ENCODE measurements around the gene TMEM42.
"Not testable (repeated sequence)": the region's sequence is repeated elsewhere in the genome, so short reads cannot be mapped to it uniquely, and the experiment has no call there.

Gene TMEM42

DNA sequence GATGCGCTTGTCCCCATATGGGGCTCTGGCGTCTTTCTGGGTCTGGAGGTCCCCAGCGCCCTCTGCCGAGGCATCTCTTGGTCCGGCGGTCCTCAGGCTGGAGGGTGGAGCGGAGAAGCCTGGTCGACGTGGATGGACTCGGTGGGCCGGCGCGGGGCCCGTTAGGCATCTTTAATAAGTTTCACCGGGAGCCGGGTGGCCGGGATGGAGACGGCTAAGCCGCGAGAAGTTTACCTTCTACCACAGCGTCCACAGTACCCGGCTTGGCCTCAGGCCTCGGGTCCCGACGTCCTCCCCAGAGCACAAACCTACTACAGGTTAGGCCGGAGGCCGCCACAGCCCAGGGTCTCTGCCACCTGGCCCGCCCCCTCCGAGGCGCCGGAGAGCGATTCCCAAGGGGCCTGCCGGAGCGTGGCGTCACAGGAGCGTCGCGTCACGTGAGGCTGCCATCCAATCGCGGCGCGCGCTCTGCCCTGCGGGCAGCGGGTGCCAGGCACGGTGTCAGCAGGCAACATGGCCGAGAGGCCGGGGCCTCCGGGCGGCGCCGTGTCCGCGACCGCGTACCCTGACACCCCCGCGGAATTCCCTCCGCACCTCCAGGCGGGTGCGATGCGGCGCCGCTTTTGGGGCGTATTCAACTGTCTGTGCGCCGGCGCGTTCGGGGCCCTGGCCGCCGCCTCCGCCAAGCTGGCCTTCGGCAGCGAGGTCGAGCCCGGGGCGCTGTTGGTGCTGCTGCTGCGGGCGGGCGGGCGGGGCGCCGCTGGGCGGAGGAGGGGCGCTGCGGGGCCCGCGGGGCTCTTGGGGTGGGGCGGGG lies at the start of gene TMEM42:
Gene TMEM42, plus strand, starts transcription at position 501 of the 814 bp plus-strand sequence. Its CDS starts 13 bp downstream, at position 514.
- peak; percentile 71 to 79 (median 76) for DNase-seq

DNA sequence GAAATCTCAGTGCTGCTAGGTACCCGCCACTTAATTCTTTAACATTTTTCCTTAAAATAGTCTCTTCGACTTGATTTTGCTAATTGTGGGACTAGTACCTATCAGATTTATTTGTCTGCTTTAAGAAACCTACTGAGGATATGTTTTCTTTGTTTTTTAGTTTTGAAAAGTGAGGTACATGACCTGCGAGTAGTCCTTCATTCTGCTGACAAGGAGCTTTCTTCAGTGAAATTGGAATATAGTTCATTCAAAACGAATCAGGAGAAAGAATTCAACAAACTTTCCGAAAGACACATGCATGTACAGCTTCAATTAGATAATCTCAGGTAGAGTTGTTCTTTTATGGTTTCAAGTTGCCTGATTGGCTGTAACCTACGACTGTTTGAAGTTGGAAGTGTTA lies 47.0 kb upstream of the TMEM42 start:
- DNase-seq, result no peak

DNA sequence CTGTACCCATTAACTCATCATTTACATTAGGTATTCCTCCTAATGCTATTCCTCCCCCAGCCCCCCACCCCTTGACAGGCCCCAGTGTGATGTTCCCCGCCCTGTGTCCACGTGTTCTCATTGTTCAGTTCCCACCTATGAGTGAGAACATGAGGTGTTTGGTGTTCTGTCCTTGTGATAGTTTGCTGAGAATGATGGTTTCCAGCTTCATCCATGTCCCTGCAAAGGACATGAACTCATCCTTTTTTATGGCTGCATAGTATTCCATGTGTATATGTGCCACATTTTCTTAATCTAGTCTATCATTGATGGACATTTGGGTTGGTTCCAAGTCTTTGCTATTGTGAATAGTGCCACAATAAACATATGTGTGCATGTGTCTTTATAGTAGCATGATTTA lies 45.4 kb upstream of the TMEM42 start:
- not testable (repeated sequence) for DNase-seq

GRCh38 chr3:44821206-44821605 lies 40.5 kb upstream of the TMEM42 start:
- not testable (repeated sequence) for DNase-seq

- no peak for DNase-seq
Measured at GRCh38 chr3:44825264-44825925, 36.3 kb upstream of the TMEM42 start.

- no peak for DNase-seq
Measured at GRCh38 chr3:44827196-44827595, 34.5 kb upstream of the TMEM42 start.

GRCh38 chr3:44831232-44831631 lies 30.5 kb upstream of the TMEM42 start:
- DNase-seq, result no peak

DNA sequence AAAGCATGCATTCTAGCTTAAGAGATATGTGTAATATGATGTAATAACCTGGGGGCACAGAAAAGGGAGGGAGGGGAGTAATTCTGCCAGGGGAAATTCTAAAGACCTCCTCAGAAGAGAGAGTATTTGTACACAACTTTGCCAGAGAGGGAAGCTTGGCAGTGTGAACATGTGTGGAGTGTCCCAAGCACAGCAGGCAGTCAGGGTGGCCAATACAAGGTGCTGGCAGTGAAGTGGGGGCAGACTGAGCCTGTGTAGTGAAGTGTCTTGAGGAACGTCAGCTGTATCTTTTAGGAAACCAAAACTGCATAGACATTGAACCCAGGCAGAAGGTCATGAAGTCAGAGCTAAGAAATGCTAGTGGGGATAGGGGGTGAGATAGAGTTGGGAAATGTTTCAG lies 29.7 kb upstream of the TMEM42 start:
- no peak for DNase-seq

DNA sequence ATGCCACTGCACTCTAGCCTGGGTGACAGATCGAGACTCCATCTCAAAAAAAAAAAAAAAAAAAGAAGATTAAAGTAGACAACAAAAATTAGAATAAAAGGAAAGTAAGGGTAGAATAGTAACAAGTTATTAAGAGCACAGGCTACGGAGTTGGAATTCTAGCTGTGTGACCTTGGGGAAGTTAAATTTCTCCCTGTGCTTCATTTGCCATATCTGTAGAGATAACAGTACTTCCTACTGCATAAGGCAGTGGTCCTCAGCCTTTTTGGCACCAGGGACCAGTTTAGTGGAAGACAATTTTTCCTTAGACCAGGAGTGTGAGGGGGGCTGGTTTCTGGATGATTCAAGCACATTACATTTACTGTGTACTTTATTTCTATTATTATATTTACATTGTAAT lies 28.7 kb upstream of the TMEM42 start:
- DNase-seq, result no peak

DNA sequence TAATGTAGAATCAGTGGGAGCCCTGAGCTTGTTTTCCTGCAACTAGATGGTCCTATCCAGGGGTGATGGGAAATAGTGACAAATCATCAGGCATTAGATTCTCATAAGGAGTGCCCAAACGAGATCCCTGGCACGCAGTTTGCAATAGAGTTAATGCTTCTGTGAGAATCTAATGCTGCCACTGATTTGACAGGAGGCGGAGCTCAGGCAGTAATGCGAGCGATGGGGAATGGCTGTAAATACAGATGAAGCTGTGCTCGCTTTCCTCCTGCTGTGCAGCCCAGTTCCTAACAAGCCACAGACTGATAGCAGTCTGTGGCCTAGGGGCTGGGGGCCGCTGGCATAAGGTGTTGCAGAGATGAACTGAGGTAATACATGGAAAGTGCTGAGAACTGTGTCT lies 28.3 kb upstream of the TMEM42 start:
- no peak for DNase-seq

DNA sequence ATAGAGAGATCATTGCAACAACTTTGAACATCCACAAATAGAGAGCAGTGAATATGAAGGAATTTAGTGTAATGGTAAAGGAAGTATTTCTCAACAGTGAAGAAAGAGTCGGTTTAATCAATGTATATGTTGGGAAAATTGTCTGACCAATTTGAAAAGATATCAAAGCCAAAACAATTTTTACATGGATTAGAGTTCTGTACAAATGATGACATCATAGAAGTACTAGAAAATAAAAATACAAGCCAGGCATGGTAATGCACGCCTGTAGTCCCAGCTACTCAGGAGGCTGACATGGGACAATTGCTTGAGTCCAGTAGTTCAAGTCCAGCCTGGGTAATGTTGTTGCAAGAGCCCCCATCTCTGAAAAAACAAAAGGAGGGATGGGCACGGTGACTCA lies 26.0 kb upstream of the TMEM42 start:
- no peak for DNase-seq

DNA sequence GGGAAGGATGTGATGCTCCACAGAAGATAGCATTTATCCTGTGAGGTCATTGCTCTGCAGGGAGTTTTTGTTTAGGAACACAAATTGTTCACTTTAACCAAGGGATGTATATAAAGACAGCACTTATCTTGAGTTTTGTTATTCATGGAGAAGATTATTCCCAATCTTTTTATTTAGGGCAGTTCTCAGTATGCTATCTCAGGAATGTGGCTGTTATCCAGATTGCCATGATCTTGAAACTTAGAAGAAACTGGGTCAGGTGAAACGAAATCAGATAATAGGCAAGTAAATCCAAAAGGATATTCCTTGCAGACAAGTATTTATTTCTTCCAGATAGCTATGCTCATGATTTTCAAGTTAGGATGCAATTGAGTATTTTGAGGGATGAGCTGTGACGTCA lies 19.3 kb upstream of the TMEM42 start:
- DNase-seq, result no peak

GRCh38 chr3:44845528-44846520 lies 15.9 kb upstream of the TMEM42 start:
- DNase-seq, result no peak

- no peak for DNase-seq
Measured at GRCh38 chr3:44848634-44849033, 13.1 kb upstream of the TMEM42 start.

DNA sequence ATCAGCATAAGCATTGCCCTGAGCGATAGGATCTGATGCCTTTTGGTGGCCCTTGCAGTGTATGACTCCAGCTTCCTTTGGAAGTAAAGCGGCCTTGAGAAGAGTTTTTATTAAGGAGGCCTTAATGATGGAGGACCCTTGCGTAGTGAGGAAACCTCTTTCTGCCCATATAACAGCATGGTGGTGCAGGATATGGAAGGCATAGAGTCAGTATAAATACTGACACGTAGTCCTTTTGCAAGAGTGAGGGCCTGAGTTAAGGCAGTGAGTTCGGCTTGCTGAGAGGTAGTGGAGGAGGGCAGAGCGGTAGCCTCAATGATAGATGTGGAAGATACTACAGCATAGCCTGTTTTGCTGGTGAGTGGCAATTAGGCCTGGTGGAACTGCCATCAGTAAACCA lies 5.0 kb upstream of the TMEM42 start:
- DNase-seq, result not testable (repeated sequence)

DNA sequence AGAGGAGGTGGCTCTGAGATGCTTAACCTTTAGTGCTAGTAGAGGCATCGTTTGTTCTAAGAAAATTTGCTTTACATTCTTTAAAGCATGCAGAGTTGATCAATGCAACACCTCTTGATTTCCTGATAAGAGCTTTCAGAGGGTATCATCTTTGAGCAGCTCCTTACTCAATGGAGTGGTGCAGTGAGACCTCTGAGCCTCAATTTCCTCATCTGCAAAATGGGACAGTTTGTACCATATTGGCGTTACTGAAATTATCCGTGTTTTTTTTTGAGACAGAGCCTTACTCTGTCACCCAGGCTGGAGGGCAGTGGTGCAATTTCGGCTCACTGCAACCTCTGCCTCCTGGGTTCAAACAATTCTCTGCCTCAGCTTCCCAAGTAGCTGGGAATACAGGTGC lies 1.6 kb upstream of the TMEM42 start:
- no peak for DNase-seq

GRCh38 chr3:44862226-44862637 lies 520 bp downstream of the TMEM42 start:
- DNase-seq, result no peak

DNA sequence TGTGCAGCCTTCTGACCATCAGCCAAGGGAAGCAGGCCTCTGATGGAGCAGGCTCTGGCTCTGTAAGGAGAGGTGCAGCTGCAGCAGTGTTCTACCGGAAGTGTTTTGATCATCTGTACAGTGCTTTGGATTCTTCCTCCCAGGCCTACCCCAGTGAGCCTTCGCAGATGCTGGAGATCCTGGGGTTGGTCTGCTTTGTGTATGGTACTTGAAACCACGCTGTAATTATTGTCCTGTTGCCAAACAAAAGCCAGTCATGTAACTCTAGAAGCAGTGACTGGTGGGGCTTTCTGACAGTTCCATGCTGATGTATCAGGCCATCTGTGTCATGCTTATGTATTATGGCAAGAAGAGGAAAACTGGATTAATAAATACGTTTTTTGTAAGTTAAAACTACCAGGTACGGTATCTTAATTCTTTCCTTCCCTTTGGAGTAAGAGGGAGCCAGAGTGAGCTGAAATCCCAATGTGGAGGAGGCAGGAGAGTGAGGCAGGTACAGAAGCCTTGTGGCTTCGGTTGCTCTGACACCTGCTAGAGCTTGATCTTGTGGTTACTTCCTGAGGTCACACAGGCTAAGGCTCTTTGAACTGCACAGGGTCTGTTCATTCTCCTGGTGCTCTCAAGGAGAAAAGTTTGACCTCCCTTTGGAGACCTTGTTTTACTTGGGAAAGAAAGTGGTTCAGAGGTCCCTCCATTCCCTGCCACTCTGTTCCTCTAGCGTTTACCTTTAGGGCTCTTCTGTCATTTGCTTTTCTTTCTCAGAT lies 3.7 kb downstream of the TMEM42 start:
- no peak for DNase-seq

- no peak for DNase-seq
Measured at GRCh38 chr3:44867421-44868111, 5.9 kb downstream of the TMEM42 start.

DNA sequence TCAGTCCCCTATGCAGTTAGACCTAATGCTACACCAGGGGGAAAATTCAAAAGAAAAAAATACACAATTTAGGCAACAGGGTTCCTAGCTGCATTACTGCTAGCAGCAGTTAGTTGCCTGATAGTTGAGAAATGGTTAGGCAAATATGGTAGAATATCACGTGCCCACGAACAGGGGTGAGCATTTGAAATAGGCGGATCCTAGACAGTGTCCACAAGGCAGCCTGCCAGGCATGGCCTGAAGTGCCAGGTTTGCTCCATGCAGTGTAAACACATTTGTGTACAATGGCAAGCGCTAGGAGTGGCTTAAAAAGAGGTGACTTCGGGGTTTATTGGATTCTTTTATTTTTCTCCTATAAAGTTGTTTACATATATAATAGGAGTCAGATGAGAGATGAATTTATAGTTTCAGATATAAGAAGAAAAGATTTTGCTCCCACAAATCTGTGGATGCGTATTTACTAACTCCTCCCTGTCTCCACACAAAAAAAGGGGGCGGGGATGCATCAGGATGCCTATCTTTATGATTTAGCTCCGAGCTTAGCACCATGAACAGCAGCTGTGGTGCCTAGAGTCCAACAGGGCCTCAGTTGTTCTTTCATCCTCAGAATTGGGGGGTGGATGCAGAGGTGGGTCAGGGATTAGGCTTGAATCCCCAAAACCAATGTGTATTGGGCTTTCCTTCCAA lies 8.8 kb downstream of the TMEM42 start:
- DNase-seq, result no peak

GRCh38 chr3:44874308-44874707 lies 12.6 kb downstream of the TMEM42 start, which contains the start of gene TGM4:
TSS of gene TGM4 (plus strand) at chr3:44874608. CDS start at chr3:44874679, 71 bp downstream.
- DNase-seq, result no peak

Measured in activated CD4-positive, CD25-positive, alpha-beta regulatory T cell (primary cell).